ENCODE measurements around the gene RTL3.
"Not testable (repeated sequence)": the region's sequence is repeated elsewhere in the genome, so short reads cannot be mapped to it uniquely, and the experiment has no call there.

RTL3 gene, protein sequence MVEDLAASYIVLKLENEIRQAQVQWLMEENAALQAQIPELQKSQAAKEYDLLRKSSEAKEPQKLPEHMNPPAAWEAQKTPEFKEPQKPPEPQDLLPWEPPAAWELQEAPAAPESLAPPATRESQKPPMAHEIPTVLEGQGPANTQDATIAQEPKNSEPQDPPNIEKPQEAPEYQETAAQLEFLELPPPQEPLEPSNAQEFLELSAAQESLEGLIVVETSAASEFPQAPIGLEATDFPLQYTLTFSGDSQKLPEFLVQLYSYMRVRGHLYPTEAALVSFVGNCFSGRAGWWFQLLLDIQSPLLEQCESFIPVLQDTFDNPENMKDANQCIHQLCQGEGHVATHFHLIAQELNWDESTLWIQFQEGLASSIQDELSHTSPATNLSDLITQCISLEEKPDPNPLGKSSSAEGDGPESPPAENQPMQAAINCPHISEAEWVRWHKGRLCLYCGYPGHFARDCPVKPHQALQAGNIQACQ

DNA sequence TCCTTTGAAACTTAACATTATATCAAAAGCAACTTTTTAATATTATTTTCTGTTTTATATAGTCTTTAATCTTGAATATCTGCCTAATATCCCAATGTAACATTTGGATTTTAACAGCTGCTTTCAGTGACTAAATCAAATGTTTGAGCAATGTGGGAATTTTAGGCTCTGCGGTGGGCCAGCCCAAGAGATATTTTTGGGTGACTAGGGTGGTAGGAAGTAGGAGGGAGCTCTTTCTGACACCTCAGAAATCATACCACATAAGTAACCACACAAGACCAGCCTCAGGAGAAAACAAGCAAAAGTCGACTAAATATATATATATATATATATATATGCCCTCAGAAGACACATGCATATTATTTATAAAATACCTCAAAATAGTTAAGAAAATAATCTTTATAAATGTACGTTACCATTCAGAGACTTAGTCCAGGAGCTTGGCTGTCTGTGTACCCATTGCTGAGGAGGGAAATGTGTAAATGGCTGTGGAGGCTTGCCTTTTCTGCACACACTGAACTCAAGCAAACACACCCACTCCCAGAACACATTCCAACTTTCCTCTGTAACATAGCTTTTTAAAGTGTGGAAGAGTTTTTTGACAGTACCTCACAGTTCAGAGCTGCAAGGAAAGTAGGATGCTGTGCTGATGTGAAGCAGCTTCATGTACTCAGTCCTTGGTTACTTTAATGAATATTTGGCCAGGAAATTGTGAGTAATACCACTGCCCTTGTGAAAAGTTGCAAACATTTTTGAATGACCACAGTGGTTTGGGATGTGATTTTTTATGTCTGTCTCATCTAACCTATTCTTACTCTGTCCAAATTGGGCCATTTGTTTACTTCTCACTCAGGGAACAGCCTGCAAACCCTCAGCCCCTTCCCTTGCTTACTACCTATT, at the start of gene RTL3:
TSS of gene RTL3 (minus strand) at position 484 of the 900 bp plus-strand sequence. CDS start 908 bp downstream, outside the sequence.
- no peak for DNase-seq

DNA sequence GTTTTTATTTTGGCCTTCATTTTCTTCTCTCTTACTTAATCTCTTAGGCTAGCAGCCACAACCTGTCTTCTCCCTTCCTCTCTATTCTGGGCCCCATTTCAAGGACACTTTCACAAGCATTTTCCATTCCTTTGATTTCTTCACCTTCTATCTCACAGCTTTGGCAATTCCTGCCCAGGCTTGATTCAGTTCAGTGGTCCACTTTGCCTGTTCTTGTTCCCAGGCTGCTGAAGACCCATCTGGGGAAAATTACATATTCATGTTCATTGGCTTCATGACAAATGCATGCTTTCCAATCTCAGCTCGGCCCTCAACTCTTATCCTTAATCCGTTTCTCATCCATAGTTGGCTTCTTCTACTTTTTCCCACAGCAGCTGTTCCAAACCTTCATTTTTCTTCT, 49.7 kb upstream of the RTL3 start:
- no peak for DNase-seq

DNA sequence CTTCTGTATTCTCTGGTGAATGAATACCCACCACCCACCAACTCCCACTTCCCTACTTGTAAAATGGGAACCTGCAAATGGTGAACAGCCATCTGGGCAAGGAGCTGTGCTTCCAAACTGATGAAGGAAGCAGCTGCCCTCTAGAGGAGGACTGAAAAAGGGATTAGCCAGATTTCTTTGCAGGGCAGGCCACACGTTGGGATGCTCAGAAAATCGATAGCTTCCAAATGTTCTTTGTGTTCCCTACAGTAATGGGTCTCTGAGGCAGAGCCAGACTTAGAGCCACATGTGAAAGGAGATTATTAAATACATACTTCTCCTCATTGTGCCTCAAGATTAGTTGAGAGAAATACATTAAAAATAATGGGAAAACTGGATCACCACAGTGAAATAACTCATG, 49.1 kb upstream of the RTL3 start:
- no peak for DNase-seq

DNA sequence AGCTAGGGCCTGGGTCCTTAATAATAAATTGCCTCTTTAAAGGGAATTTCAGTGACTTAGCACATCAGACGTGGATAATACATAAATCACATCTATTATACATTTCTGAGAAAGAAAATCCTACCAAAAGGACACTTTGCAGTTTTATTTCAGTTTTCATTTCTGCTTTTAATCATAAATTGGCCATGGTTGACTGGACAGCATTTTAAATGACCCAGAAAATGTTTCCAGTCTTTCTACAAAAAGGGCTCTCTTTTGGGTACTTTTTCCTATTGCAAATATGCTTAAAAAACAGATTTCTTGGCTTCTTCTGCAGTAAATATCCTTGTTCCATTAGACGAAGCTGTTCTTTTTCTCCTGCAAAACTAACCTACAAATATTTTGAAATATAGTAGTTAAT, 46.9 kb upstream of the RTL3 start:
- no peak for DNase-seq

DNA sequence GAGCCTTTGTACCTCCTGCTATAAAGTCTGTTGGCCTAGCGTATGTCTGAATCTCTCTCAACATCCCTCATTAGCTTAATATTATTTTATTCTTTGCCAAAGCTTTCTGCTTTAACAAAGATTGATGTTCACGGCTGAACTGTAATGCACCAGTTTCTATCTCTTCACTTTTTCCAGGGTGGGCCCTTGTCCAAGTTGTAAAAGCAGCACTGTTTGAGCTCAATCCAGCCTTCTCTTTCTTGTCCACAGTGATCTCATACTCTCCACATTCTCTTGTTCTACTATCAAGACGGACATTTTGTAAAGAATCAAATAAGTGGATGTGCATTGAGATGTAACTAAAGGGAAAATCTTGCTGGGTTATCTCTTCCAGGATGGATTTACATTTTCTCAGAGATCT, 34.4 kb upstream of the RTL3 start:
- no peak for DNase-seq

DNA sequence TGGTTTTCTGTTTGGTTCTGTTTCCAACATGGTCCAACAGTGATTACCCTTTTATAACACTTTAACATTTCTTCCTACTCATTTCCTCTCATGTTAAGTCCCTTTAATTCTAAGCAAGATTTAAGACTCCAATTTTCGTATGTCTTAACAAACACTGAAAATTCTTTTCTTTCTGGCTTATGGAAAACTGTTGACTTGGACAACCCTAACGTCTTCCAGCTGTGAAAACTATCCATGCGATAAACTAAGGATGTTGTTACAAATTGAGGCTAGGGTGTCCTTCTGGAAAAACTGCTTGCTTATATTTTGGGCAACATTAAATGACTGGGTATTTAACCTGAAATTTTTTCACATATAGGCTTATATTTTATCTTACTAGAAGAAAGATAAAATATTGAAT, 33.9 kb upstream of the RTL3 start:
- no peak for DNase-seq

DNA sequence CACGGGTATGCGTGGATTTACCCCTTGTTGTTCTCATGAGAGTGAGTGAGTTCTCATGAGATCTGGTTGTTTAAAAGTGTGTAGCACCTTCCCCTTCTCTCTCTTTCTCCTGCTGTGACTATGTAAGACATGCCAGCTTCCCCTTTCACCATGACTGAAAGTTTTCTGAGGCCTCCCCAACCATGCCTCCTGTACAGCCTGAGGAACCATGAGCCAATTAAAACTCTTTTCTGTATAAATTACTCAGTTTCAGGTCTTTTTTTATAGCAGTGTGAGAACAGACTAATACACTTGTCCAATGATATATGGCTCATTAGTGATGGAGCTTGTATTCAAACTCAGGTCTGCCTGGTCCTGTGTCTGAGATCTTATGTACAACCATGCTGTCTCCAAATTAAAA, 28.5 kb upstream of the RTL3 start:
- no peak for DNase-seq

DNA sequence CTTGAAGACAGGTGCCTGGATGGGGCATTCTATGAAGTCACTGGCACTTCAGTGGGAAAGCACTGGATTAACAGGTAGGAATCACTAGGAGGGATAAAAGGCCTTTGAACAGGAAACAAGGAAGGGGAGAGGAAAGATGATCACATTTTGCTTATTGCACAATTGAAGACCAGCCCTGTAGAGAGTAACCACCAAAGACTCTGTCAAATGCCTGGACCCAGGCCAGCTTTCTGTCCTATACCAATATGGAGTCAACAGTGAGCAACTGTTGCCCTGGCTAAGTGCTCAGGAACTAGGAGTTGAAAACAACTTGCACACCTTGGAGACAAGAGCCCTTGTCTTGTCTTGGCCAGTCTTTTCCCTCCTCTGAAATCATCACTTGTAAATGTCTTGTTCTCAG, 14.1 kb upstream of the RTL3 start:
- no peak for DNase-seq

DNA sequence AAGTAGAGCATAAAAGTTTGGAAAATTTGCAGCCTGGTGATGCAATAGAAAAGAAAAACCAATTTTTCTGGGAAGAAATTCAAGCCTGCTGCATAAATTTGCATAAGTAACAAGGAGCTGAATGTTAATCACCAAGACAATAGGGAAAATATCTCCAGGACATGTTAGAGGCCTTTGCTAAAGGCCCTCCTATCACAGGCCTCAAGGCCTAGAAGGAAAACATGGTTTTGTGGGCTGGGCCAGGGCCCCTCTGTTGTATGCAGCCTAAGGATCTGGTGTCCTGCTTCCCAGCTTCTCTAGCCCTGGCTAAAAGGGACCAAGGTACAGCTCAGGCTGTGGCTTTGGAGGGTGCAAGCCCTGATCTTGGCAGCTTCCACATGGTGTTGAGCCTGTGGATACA, 6.2 kb upstream of the RTL3 start:
- DNase-seq = no peak

DNA sequence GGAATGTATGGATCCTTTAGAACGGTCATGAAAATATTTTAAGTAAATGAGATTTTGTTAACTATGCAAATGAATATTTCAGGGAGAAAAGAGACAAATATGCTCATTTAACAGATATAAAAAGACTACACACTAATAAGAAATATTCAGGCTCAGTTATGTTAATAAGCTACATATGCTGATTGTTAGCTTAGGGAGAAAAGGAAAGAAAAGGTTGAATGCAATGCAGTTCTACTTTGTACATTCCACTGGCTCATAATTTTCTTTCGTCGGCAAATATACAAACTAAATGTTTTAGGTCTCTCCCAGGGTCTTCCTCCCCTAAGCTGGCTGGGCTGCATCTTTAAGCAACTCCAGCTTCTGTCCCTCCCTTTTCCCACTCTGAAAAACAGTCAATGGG, 2.7 kb upstream of the RTL3 start:
- DNase-seq = no peak

DNA sequence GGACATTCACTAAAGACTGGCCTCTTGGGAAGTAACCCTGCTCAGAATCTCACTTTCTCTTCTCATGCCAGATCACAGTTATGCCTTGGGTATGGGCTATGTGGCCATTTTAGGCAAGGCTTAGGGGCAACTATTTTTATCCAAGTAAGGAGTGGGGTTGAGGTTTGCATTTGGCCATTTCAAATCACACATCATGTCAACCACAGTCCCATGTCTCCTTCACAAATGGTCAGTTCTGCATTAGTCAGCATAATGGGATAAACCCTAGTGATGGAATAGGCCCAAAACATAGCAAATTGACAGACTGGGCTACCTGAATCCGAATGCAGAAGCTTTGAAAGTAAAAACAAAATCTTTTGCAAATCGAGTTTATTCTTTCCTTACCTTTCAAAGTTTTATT, 827 bp upstream of the RTL3 start:
- no peak for DNase-seq

DNA sequence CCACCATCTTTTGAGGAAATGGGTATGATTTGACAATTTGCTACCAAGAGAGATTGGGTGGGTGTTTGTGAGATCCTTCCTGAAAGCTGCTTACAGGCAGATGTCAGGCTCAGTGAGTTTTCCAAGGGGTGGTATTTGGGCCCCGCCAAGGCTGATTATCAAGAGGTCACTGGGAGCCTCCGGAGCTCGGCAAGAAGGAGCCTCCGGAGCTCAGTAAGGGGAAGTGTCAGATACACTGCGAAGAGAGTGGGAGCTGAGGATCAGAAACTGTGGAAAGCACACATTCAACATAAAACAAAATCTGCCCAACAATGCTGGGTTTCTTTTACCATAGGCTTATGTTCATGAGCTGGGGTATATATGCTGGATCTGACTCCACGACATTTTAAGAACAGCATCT, 714 bp downstream of the RTL3 start:
- DNase-seq = no peak

DNA sequence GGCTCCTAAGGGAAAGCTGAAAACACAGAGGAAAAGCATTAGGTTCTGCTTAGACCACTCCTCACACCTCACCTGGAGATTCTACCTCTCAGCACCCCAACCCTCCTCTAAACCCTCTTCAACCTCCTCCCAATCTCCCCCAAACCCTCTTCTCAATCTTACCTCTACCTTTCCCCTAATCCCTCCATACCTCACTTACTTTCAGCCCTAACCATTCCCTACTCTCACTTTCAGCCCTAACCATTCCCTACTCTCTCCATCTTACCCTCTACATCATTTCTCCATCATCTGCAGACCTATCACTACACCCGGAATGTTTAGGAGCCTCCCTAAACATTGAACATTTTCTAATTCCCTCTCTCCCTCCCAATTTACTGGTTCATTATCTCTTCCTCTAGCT, 3.5 kb downstream of the RTL3 start:
- no peak for DNase-seq

DNA sequence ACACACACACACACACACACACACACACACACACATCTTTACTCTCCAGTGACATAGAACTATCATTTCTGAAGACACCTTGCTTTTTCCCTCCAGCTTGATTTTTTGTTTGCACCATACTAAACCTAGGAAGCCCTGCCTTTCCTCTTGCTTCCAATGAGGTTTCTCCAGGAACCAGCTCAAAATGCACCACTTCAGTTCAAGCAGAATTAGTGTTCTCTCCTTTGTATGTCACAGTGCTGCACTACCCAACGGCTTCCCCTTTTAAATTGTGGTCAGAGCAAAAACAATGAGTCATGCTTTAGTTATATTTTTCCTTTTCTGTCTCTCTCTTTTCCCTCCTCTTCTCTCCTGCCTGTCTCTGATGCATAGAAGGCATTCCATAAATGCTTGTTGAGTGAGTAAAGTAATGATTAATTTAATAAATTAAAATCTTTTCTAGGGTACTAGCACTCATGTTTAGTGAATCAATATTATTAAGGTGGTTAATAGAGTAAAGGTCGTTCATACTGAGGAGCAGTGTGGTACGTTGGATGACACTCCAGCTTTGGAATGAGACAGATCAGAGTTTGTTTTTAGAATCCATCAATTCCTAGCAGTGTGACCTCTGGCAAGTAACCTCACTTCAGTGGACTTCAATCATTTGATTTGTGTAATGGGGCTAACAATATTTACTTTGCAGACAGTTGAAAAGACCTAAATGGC, 5.9 kb downstream of the RTL3 start:
- no peak for DNase-seq

DNA sequence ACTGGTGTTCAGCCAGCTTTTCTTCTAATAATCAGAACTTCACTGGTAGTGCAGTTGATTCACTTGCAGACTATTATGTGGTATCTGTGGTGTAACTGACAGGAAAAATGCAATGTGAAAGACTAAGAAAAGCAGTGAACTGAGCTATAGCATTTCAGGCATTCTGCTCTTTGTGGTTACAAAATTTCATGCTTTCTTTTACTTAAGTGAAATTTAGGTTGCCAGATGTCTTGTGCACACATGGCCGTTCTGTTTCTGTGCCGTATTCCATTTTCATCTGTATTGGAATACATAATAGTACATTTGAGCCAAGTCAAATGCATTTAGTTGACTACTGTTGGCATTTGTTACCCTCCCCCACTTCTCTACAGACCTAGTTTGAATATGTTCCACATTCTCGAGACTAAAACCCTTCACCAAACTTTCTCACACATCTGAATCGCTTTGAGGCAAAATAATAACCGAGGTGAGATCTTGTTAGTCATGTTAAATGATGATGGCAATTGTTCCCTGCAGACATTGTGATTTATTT, 8.2 kb downstream of the RTL3 start:
- no peak for DNase-seq

DNA sequence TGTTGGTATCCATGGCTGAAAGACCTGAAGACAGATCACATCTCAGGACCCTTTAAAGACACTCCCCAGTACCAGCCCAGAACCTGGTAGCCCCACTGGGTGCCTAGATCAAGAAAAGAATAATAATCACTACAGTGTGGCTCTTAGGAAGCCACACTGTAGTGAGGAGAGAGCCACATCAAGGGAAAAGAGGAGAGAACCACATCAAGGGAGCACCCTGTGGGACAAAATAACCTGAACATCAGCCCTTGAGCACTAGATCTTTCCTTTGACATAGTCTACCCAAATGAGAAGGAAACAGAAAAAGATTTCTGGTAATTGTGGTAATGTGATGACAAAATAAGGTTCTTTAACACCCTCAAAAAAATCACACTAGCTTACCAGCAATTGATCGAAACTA, 15.3 kb downstream of the RTL3 start:
- DNase-seq = no peak

DNA sequence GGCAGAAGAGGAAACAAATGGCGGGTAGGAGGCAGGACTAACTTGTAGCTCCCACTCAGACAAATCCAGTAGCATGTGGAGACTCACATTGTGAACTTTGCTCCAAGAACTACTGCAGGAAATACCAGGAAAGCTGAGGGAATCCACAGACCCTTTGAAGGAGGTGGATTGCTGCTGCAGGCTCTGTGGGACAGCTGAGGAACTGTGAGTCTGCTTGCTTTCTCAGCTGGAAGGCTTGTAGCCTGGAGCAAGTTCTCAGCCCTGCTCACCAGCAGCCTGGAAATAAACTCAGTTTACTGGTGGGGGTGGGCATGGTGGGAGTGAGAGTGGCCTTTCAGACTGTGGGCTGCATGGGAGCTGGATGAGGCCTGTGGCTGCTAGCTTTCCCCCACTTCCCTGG, 16.0 kb downstream of the RTL3 start:
- no peak for DNase-seq

DNA sequence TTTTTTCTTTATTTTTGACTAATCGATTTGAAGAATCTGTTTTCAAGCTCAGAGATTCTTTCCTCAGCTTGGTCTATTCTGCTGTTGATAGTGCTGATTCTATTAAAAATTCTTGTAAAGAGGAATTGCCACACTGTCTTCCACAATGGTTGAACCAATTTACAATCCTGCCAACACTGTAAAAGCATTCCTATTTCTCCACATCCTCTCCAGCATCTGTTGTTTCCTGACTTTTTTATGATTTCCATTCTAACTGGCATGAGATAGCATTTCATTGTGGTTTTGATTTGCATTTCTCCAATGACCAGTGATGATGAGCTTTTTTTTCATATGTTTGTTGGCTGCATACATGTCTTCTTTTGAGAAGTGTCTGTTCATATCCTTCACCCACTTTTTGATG, 23.0 kb downstream of the RTL3 start:
- not testable (repeated sequence) for DNase-seq

DNA sequence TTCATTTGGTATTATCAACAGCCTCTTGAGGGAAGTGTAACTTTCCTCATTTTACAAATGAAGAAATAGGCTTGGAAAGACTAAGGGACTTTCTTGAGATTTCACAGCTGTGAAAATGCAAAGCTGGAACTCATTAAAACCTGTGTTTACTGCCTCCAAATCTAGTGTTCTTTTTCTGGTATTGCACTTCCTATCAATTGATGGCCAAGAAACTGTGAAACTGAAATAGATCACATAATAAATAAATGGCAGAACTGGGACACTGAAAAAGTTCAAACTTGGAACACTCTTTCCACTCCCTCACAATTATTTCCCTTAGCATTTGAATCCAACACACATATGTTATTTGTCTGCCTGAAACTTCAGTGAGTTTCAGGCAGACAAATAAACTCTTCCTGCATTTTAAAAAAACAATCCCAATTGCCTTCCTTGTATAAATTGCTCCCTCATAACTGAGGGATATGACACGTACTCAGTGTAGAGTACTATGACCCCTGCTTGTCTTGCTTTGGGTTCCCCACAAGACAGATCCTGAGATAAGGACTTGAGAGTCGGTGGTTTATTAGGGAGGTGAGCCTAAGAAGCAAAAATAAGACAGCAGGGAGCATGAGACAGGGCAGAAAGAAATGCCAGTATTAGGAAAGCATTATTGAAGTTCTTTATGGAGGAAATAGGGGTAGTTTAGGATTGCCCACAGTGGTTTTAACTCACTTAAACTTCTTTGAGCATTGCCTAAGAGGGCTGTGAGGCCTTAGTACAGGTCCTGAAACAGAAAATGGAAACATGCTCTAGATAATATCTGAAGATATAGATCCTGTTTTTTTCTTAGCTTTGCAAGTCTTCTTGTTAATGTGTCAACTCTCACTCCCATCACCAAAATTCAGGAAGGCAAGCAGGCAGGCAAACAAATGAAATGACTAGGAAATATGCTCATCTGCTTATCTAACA, 33.9 kb downstream of the RTL3 start:
- DNase-seq = no peak

DNA sequence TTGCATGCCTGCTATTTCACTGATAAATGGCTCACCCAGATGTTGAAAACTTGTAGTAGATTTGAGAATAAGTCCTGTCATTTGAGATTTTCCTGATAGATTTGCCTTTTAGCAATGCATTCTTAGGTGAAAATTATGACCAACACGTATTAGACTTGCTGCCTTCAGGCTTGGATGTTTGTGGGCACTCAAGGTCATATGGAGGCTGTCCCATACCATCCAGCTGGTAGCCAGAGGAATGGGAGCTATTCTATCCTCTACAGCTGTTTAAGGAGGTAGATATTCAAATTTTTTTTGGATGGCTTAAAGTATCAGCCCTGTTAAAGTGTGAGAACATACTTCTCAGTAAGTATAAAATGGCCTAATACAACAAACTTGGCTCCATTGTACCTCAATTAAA, 34.7 kb downstream of the RTL3 start:
- no peak for DNase-seq

DNA sequence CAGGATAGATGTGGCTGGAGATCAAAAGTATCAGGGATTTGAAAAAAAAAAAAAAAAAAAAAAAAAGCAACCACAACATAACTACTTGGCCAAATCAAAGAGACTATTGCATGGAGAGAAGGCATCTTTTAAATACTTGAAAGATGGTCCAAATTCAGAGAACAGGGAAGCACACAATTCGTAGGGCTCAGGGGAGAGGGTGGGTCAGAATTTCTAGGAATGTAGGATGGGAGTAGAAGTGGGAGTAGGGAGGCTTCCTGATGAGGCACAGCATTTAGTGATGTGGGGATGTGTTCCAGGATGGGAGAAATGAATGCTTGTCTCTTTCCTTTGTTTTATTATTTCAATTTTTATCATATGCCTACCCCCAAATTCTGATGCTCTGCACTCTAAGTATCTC, 36.3 kb downstream of the RTL3 start:
- no peak for DNase-seq

DNA sequence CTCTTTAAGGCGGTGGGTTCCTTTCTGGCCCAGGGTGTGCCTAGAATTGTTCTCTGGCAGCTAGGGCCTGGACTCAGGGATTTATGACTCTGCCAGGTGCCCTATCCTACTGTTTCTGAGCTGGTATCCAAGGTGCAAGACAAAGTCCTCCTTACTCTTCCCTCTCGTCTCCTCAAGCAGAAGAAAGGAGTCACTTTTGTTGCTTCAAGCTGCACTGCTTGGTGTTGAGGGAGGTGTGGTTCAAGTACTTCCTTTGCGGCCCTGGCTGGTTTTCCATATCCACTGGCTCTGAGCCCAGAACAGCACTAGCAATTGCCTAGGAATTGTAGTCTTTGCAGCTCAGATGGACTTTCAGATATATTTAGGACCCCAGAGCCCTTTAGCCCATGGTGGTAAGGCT, 39.3 kb downstream of the RTL3 start:
- no peak for DNase-seq

Data from activated effector memory CD4-positive, alpha-beta T cell treated with Interleukin-2 at 50 U/mL for 16 hours (primary cell).